CD4-positive, alpha-beta memory T cell (primary cell): ENCODE data around the gene SLC35B4. TPM values are rescaled to one million over a fixed set of nuclear protein-coding genes. Genes with fewer than 3 reads are reported as not detected.

ENCODE experiments used
- polyA plus RNA-seq, 2 donors: library from polyadenylated mRNA; unstranded; fragments of 300-500 nt; fragmentation: Illumina TruSeq; gene quantifications; one replicate each; pipeline ENCODE4 v1.2.3, GENCODE V29; 2021
- total RNA-seq, 2 experiments: library from RNA; stranded (reverse); gene quantifications; one replicate each; pipeline ENCODE4 v1.2.3, GENCODE V29; 2021

SLC35B4 gene
- total and polyA plus RNA-seq, 4 experiments from 2014 or later: 10.5 to 18.0 (median 14.0) TPM

Other genes starting within 250 kb of the SLC35B4 start
- under 1 TPM; 0.38 to 0.55 TPM for gene LRGUK, start 189.6 kb downstream of the SLC35B4 start, total RNA-seq
- gene LRGUK, start 189.6 kb downstream of the SLC35B4 start, polyA plus RNA-seq: not detected
- 10 to 100 TPM; 81.2 to 91.1 TPM for gene AKR1B1, start 142.2 kb upstream of the SLC35B4 start, total RNA-seq
- gene AKR1B1, start 142.2 kb upstream of the SLC35B4 start, polyA plus RNA-seq: 100 to 1,000 TPM; 136 to 199 TPM
- gene AKR1B10, start 210.6 kb upstream of the SLC35B4 start, total RNA-seq: not detected
- not detected for gene AKR1B10, start 210.6 kb upstream of the SLC35B4 start, polyA plus RNA-seq
- not detected for gene AKR1B15, start 232.2 kb upstream of the SLC35B4 start, total RNA-seq
- gene AKR1B15, start 232.2 kb upstream of the SLC35B4 start, polyA plus RNA-seq: not detected